ENCODE data around the gene PLXNA3. TPM values are rescaled to one million over a fixed set of nuclear protein-coding genes. Genes with fewer than 3 reads are reported as not detected.
A peak's percentile ranks its signal among the peaks of the same experiment; 100 is the strongest.

PLXNA3 gene
- total RNA-seq, 1 donor from 2014 or later: 4.3 TPM

- Histone ChIP-seq H3K4me3 (no peak overlapping the region), H3K9ac (no peak overlapping the region), H3K4me1 (peaks cover 6% of the 10 kb centered on the region), H3F3A (ENCODE audit: low read depth) (peaks cover 6% of the 10 kb centered on the region), H3K9me3 (ENCODE audit: low read depth) (no peaks in the 10 kb centered on the region), H3K27me3 (no peaks in the 10 kb centered on the region), H4K20me1 (ENCODE audit: low read depth) (peaks cover 10% of the 10 kb centered on the region), H2AFZ (replicated peaks) (no peak overlapping the region), H3K4me2 (no peak overlapping the region), H3K27ac (no peak overlapping the region), H3K36me3 (no peaks in the 10 kb centered on the region), H3K79me2 (ENCODE audit: low read depth) (peaks cover 7% of the 10 kb centered on the region)
- no peak for DNase-seq (ENCODE audit: low spot score)
- Mint-ChIP-seq H3K36me3 (peaks cover 9% of the 10 kb centered on the region), H3K27me3 (ENCODE audit: insufficient read depth, low read depth) (peaks cover 13% of the 10 kb centered on the region), H3K4me3 (peak overlapping the region; percentile 90), H3K27ac (no peak overlapping the region), H3K9me3 (peaks cover 18% of the 10 kb centered on the region), H3K4me1 (peaks cover 3% of the 10 kb centered on the region)
- TF ChIP-seq EZH2phosphoT487 (IDR thresholded peaks at IDR 0.05): no peak
Observed at GRCh38 chrX:154460326-154460725, 2.2 kb downstream of the PLXNA3 start.

- Mint-ChIP-seq H3K36me3 (peaks cover 7% of the 10 kb centered on the region), H3K4me3 (no peak overlapping the region), H3K9me3 (peaks cover 15% of the 10 kb centered on the region), H3K27me3 (ENCODE audit: insufficient read depth, low read depth) (peaks cover 8% of the 10 kb centered on the region), H3K27ac (no peak overlapping the region), H3K4me1 (peaks cover 1% of the 10 kb centered on the region)
- TF ChIP-seq CTCF (IDR thresholded peaks at IDR 0.05) (no peak), EZH2 (IDR thresholded peaks at IDR 0.05) (no peak), EZH2phosphoT487 (IDR thresholded peaks at IDR 0.05) (no peak)
- Histone ChIP-seq H4K20me1 (ENCODE audit: low read depth) (peaks cover 10% of the 10 kb centered on the region), H2AFZ (replicated peaks) (no peak overlapping the region), H3F3A (ENCODE audit: low read depth) (peaks cover 2% of the 10 kb centered on the region), H3K4me2 (no peak overlapping the region), H3K9me3 (ENCODE audit: low read depth) (no peaks in the 10 kb centered on the region), H3K4me3 (no peak overlapping the region), H3K36me3 (no peaks in the 10 kb centered on the region), H3K27me3 (no peaks in the 10 kb centered on the region), H3K4me1 (peaks cover 6% of the 10 kb centered on the region), H3K27ac (no peak overlapping the region), H3K79me2 (ENCODE audit: low read depth) (peaks cover 7% of the 10 kb centered on the region), H3K9ac (no peak overlapping the region)
- no peak for DNase-seq (ENCODE audit: low spot score)
Observed at GRCh38 chrX:154462396-154462795, 4.3 kb downstream of the PLXNA3 start.

- Histone ChIP-seq H3K27ac (no peak overlapping the region), H3K36me3 (no peaks in the 10 kb centered on the region), H3K4me2 (no peak overlapping the region), H2AFZ (replicated peaks) (no peak overlapping the region), H3F3A (ENCODE audit: low read depth) (no peaks in the 10 kb centered on the region), H3K4me3 (no peak overlapping the region), H4K20me1 (ENCODE audit: low read depth) (peaks cover 10% of the 10 kb centered on the region), H3K79me2 (ENCODE audit: low read depth) (peaks cover 7% of the 10 kb centered on the region), H3K9me3 (ENCODE audit: low read depth) (no peaks in the 10 kb centered on the region), H3K4me1 (peaks cover 6% of the 10 kb centered on the region), H3K9ac (no peak overlapping the region), H3K27me3 (no peaks in the 10 kb centered on the region)
- Mint-ChIP-seq H3K9me3 (peaks cover 13% of the 10 kb centered on the region), H3K4me1 (no peaks in the 10 kb centered on the region), H3K27me3 (ENCODE audit: insufficient read depth, low read depth) (peaks cover 7% of the 10 kb centered on the region), H3K36me3 (peaks cover 7% of the 10 kb centered on the region), H3K27ac (no peak overlapping the region), H3K4me3 (no peak overlapping the region)
- no peak for DNase-seq (ENCODE audit: low spot score)
- TF ChIP-seq CTCF (IDR thresholded peaks at IDR 0.05) (no peak), EZH2 (IDR thresholded peaks at IDR 0.05) (no peak), EZH2phosphoT487 (IDR thresholded peaks at IDR 0.05) (no peak)
Observed at GRCh38 chrX:154463611-154464220, 5.6 kb downstream of the PLXNA3 start.

- Histone ChIP-seq H3K4me2 (no peak overlapping the region), H3K27me3 (no peaks in the 10 kb centered on the region), H3K79me2 (ENCODE audit: low read depth) (no peaks in the 10 kb centered on the region), H4K20me1 (ENCODE audit: low read depth) (peaks cover 2% of the 10 kb centered on the region), H3K9me3 (ENCODE audit: low read depth) (no peaks in the 10 kb centered on the region), H3K4me3 (no peak overlapping the region), H3K27ac (no peak overlapping the region), H3K9ac (no peak overlapping the region), H3F3A (ENCODE audit: low read depth) (no peaks in the 10 kb centered on the region), H3K4me1 (no peaks in the 10 kb centered on the region), H2AFZ (replicated peaks) (no peak overlapping the region), H3K36me3 (no peaks in the 10 kb centered on the region)
- Mint-ChIP-seq H3K9me3 (peaks cover 17% of the 10 kb centered on the region), H3K27me3 (ENCODE audit: insufficient read depth, low read depth) (peaks cover 7% of the 10 kb centered on the region), H3K36me3 (peaks cover 8% of the 10 kb centered on the region), H3K27ac (no peak overlapping the region), H3K4me1 (no peaks in the 10 kb centered on the region), H3K4me3 (no peak overlapping the region)
- TF ChIP-seq EZH2phosphoT487 (IDR thresholded peaks at IDR 0.05): no peak
- no peak for TF ChIP-seq CTCF (IDR thresholded peaks at IDR 0.05)
- TF ChIP-seq EZH2 (IDR thresholded peaks at IDR 0.05): no peak
- no peak for DNase-seq (ENCODE audit: low spot score)
Observed at GRCh38 chrX:154464806-154465365, 6.8 kb downstream of the PLXNA3 start.

Measured in neural progenitor cell (in vitro differentiated cells).